MCF 10A (cell line): ENCODE data around the gene WDR17. TPM values are rescaled to one million over a fixed set of nuclear protein-coding genes. Genes with fewer than 3 reads are reported as not detected.

Experiments
- BruUV-seq: library from RNA; stranded (reverse); fragments of 400-500 nt; replicated peaks from 2 replicates; lab custom pipeline; 2021; lab: Mats Ljungman, UMichigan
- CTCF ChIA-PET: fragments of 300-600 bp; sonication (Branson Sonifier 250); formaldehyde crosslinking; extraction: SDS; loops from one replicate; lab custom pipeline; 2021; ENCODE audit warnings: antibody characterized with exemption, inconsistent platforms; lab: Yijun Ruan, JAX
- POLR2A ChIA-PET: fragments of 300-600, 350-650 bp; sonication (Branson Sonifier 250); formaldehyde crosslinking; extraction: SDS; loops from one replicate; lab custom pipeline; 2020; ENCODE audit warnings: antibody characterized with exemption, inconsistent platforms; lab: Yijun Ruan, JAX
- DNase-seq: peaks from one replicate; pipeline ENCODE4 v3.0.0-alpha.2; 2018; ENCODE audit not compliant: unreplicated experiment
- H3K27ac Mint-ChIP-seq: one replicate; pipeline ENCODE4 v1.8.0; 2022; ENCODE audit warnings: mild to moderate bottlenecking, low read depth, mixed read lengths; ENCODE audit not compliant: unreplicated experiment
- H3K27me3 Mint-ChIP-seq: one replicate; pipeline ENCODE4 v1.8.0; 2022; ENCODE audit warnings: mixed read lengths; ENCODE audit not compliant: insufficient read depth, unreplicated experiment
- H3K36me3 Mint-ChIP-seq: one replicate; pipeline ENCODE4 v1.8.0; 2022; ENCODE audit warnings: mild to moderate bottlenecking, moderate library complexity, mixed read lengths; ENCODE audit not compliant: insufficient read depth, unreplicated experiment
- H3K4me1 Mint-ChIP-seq: one replicate; pipeline ENCODE4 v1.8.0; 2022; ENCODE audit warnings: mixed read lengths; ENCODE audit not compliant: insufficient read depth, unreplicated experiment
- H3K4me3 Mint-ChIP-seq: one replicate; pipeline ENCODE4 v1.8.0; 2022; ENCODE audit warnings: mild to moderate bottlenecking, moderate library complexity, mixed read lengths; ENCODE audit not compliant: unreplicated experiment
- H3K9me3 Mint-ChIP-seq: one replicate; pipeline ENCODE4 v1.8.0; 2022; ENCODE audit warnings: mixed read lengths; ENCODE audit not compliant: unreplicated experiment
- CTCF ChIP-seq: fragments of 200-600 bp; IDR thresholded peaks from one replicate; pipeline ENCODE4 v1.8.0; 2022; ENCODE audit warnings: antibody characterized with exemption, mild to moderate bottlenecking; ENCODE audit not compliant: unreplicated experiment
- intact Hi-C: fragments of 100-400 bp; cut with micrococcal nuclease; formaldehyde crosslinking; loops from 2 replicates; pipeline ENCODE4 v1.14.1; 2022
- total RNA-seq: library from RNA; stranded (reverse); gene quantifications from 2 replicates; pipeline ENCODE4 v1.2.3, GENCODE V29; 2022

The WDR17 gene
- total RNA-seq, 1 experiment from 2014 or later = 1.5 TPM

- intact Hi-C loops = no loop called here
- ChIA-PET CTCF (interaction anchor here (1.0 kb wide), 1 partner anchor 17 kb away, joined by 3 read pairs; no protein-coding TSS in a partner anchor), POLR2A (no interaction called here)
- no peak overlapping the region for H3K27ac Mint-ChIP-seq
- TF ChIP-seq CTCF = no peak
- no peak for DNase-seq
- H3K4me1 Mint-ChIP-seq = no peaks in the 10 kb centered on the region
- no peaks in the 10 kb centered on the region for H3K27me3 Mint-ChIP-seq
- no TSS peak for BruUV-seq
- peaks cover 3% of the 10 kb centered on the region for H3K9me3 Mint-ChIP-seq
- no peak overlapping the region for H3K4me3 Mint-ChIP-seq
- H3K36me3 Mint-ChIP-seq = no peaks in the 10 kb centered on the region
Observed at GRCh38 chr4:176217510-176217909, 151.9 kb downstream of the WDR17 start.

- ChIA-PET CTCF (no interaction called here), POLR2A (no interaction called here)
- no peaks in the 10 kb centered on the region for H3K36me3 Mint-ChIP-seq
- no peaks in the 10 kb centered on the region for H3K4me1 Mint-ChIP-seq
- no peak for TF ChIP-seq CTCF
- H3K4me3 Mint-ChIP-seq = no peak overlapping the region
- no peaks in the 10 kb centered on the region for H3K27me3 Mint-ChIP-seq
- intact Hi-C loops = no loop called here
- no peak overlapping the region for H3K27ac Mint-ChIP-seq
- H3K9me3 Mint-ChIP-seq = no peaks in the 10 kb centered on the region
- no TSS peak for BruUV-seq
- DNase-seq = no peak
Observed at GRCh38 chr4:176222149-176222548, 156.5 kb downstream of the WDR17 start.

- Mint-ChIP-seq H3K4me3 (no peak overlapping the region), H3K4me1 (no peaks in the 10 kb centered on the region), H3K9me3 (no peaks in the 10 kb centered on the region), H3K27ac (no peak overlapping the region), H3K27me3 (no peaks in the 10 kb centered on the region), H3K36me3 (no peaks in the 10 kb centered on the region)
- intact Hi-C loops = no loop called here
- CTCF ChIA-PET = no interaction called here
- POLR2A ChIA-PET = no interaction called here
- DNase-seq = no peak
- BruUV-seq = no TSS peak
- no peak for TF ChIP-seq CTCF
Observed at GRCh38 chr4:176223561-176223960, 157.9 kb downstream of the WDR17 start.

- ChIA-PET POLR2A (interaction anchor here (0.8 kb wide), 1 partner anchor 31 kb away, joined by 4 read pairs; the partner anchor contains the start of gene SPATA4), CTCF (interaction anchor here (0.6 to 0.7 kb wide), 2 partner anchors 11 to 12 kb away, joined by 3 read pairs; no protein-coding TSS in a partner anchor)
- Mint-ChIP-seq H3K9me3 (no peaks in the 10 kb centered on the region), H3K27me3 (no peaks in the 10 kb centered on the region), H3K4me1 (no peaks in the 10 kb centered on the region), H3K4me3 (no peak overlapping the region), H3K36me3 (no peaks in the 10 kb centered on the region), H3K27ac (no peak overlapping the region)
- TF ChIP-seq CTCF = no peak
- no peak for DNase-seq
- intact Hi-C loops = no loop called here
- no TSS peak for BruUV-seq
Observed at GRCh38 chr4:176226736-176227135, 161.1 kb downstream of the WDR17 start.
